Measurements from ENCODE around the gene POLE3. TPM values are rescaled to one million over a fixed set of nuclear protein-coding genes. Genes with fewer than 3 reads are reported as not detected.
"Not testable (repeated sequence)": the region's sequence is repeated elsewhere in the genome, so short reads cannot be mapped to it uniquely, and the experiment has no call there.

Gene POLE3
- polyA plus RNA-seq, 1 donor, result 46.6 TPM

GRCh38 chr9:113403646-113404045 is 6.8 kb downstream of the POLE3 start:
- no peak for DNase-seq

GRCh38 chr9:113401027-113401792 is 9.3 kb downstream of the POLE3 start, which contains the start of gene ALAD:
Gene ALAD, minus strand, starts transcription at chr9:113401284. Its CDS starts 7,725 bp downstream, at chr9:113393559.
- DNase-seq, result peak; percentile 100

DNA sequence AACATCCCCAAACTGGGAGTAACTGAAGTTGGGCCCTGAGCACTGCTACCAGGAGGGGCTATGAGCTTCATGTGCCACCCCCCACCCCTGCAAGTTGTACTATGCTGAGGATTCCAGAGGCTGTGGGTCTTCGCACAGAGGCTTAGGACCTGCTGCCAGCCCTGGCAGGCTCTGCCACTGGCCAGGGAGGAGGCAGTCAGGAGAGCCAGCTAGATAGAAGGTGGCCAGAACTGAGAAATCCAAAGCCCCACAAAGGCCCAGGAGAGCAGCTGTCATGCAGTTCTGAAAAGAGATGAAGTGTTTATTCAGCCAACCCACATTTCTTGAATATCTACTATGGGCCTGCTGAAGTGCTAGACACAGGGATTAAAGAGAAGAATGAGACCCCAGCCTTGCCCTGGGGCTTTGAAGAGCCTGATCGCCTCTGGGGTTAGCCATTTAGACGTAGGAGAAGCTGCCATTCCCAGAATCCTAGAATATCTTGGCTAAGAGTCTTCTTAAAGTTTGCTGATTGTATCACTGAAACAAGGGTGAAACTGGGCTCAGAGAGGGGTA is 10.8 kb downstream of the POLE3 start:
- DNase-seq, result no peak

DNA sequence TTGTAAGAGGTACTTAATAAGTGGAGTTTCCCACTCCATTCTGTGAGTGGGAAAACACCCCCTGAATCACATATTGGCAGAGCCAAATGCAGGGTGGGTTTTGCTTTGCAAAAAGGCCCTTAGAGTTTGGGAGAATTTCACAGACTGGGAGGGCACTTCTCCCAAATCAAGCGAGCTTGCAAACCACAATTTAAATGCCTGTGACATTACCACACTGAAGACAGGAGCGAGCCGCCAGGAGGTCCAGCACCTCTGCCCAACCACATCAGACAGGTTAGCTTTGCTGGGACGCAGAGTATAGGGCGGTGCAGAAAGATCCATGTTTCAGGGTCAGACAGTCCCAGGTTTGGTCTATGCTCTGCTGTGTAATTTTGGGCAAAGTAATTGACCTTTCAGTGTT is 11.7 kb downstream of the POLE3 start:
- DNase-seq, result no peak

DNA sequence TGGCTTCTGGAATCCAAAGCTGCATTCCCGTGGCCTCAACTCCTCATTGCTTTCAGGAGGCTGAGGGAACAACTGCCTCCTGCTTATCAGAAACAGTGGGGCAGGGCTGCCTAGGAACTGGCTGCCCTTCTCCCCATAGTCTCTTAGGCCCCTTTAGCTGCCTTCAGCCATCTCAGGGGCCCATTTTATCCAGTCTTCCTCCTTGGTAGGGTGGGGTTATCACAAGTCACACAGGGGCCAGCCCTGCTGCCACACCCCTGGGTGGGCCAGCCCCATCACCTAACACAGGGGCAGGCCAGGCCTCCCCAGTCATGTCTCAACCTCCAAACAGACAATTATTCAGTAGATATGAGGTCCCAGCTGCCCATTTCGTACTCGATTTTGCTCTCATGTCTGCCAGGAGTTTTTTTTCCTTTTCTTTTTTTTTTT is 13.3 kb downstream of the POLE3 start:
- DNase-seq, result no peak

DNA sequence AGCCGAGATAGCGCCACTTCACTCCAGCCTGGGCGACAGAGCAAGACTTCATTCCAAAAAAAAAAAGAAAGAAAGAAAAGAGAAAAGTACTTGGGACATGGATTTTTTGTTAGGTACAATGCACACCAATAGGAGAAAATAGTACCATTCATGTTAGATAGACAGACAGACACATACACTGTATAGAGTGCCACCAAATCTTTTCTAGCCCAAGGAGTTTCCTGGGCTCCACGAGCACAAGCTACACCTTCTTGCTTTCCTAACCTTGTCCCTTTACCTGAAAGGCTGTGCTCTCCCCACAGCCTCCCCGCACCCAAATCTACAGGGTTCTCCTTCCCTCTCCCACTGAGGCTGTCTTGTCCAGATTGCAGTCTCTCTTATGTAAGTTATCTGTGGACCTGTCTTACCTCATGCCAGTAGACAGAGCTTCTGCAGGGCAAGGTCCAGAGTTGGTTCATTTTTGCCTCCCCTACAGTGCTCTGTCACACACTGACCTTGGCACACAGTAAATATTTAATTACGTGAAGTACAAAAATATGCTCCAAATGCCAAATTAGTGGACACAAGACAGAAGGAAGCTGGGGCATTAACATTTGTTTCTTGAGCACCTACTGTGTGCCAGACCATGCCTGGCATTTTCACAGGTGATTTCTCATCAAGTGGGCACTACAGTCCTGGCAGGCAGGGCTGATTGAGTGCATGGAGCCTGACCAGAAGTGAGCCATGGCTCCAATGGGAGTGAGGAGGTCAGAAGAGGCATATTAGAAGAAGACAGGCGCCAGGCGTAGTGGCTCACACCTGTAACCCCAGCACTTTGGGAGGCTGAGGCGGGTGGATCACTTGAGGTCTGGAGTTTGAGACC is 15.2 kb downstream of the POLE3 start:
- DNase-seq, result no peak

DNA sequence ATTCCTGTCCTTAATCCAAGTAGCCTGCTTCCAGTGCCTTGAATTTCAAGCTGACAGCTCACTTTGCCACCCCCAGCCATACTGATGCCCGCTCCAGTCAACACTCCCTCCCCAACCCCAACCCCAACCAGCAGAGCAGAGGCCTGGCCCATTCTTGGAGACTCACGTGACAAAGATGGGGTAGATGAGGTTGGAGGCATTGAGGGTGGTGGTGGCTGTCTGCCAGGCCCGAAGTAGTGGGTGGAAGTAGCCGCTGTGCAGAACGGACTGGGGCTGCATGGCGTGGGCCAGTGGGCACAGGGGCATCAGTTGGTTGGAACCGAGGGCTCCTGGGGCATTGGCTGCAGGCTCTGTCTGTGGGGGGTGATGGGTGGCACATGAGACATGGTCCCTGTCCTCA is 17.2 kb downstream of the POLE3 start:
- DNase-seq, result no peak

- no peak for DNase-seq
These were observed 18.6 kb downstream of the POLE3 start for GRCh38 chr9:113391917-113392316.

DNA sequence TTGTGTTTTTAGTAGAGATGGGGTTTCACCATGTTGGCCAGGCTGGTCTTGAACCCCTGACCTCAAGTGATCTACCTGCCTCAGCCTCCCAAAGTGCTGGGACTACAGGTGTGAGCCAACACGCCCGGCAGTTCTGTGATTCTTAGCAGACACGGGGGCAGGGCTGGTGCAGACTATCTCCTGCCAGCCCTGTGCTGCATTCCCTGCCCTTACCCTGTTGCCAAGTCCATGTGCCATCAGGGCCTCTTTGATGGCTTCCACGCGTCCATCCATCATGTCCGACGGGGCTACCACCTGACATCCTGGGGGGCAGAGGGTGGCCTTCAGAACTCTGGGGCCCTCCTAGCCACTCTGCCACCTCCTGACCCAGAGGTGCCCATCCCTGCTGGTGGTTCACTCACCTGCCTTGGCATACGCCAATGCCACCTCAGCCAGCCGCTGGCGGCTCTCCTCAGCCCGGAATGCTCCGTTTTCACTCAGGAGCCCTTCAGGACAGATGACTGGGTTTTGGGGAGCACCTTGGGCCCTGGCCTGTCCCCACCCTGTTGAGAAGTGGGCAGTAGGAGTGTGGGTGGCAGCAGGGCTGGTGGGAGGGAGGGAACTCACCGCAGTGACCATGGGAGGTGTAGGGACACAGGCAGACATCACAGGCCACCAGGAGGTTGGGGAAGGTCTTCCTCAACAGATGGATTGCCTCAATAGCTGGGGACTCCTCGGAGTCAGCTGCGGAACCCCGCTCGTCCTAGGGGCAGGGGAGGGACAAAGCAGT is 20.1 kb downstream of the POLE3 start:
- no peak for DNase-seq

DNA sequence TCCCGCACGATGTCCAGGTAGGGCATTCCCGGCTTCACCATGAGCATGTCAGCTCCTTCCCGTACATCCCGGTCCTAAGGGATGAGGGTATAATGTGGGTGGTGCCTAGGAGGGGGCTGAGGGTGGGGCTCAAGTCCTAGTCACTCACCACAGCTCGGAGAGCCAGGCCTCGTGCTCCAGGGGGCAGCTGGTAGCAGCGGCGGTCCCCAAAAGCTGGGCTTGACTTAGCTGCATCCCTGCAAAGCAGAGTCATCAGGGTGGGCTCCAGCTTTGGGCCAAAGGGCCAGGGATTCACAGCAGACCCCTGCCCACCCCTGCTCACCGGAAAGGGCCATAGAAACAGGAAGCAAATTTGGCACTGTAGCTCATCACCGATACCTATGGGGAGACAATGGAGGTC is 21.0 kb downstream of the POLE3 start:
- DNase-seq, result no peak

DNA sequence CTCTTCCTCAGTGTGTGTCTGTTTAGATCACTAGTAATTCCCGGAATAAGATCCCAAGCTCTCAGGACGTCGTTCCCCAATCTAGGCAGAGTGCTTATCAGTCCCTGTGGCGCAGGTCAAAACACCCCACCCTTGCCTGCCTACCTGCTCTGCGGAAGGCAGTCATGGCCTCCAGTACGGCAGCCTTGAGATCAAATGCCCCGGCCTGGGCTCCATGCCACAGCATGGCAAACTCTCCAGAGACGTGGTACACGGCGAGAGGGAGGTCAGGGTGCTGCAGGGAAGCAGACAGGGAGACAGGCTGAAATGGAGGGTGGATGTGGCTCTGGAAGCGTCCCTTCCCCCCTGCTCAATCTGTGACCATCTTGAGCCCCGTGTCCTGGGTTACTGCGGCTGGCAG is 21.6 kb downstream of the POLE3 start:
- no peak for DNase-seq

GRCh38 chr9:113387560-113388230 is 22.8 kb downstream of the POLE3 start:
- no peak for DNase-seq

- DNase-seq, result no peak
These were observed 23.7 kb downstream of the POLE3 start for GRCh38 chr9:113386571-113387393.

- DNase-seq, result no peak
These were observed 28.5 kb downstream of the POLE3 start for GRCh38 chr9:113381909-113382411.

- DNase-seq, result not testable (repeated sequence)
These were observed 29.0 kb downstream of the POLE3 start for GRCh38 chr9:113381441-113381840.

DNA sequence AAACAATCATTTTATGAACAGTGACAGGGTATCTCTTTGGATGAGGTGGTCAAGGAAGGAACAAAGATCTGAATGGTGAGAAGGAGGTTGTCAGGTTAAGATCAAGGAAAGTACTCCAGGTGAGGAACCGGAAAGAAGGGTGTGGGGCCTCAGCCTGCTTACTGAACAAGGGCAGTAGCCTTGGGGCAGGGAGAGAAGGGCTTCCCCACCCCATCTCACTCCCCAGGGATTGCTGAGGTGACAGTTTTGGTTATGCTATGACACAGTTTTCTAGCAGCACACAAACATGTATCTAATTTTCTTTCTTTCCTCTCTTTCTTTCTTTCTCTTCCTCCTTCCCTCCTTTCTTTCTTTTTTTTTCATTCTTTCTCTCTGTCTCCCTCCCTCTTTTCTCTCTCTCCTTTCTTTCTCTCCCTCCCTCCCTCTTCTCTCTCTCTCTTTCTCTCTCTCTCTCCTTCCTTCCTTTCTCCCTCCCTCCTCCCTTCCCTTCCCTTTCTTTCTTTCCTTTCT is 29.6 kb downstream of the POLE3 start:
- DNase-seq, result no peak

GRCh38 chr9:113379829-113380210 is 30.7 kb downstream of the POLE3 start:
- not testable (repeated sequence) for DNase-seq

GRCh38 chr9:113379094-113379828 is 31.2 kb downstream of the POLE3 start:
- DNase-seq, result not testable (repeated sequence)

DNA sequence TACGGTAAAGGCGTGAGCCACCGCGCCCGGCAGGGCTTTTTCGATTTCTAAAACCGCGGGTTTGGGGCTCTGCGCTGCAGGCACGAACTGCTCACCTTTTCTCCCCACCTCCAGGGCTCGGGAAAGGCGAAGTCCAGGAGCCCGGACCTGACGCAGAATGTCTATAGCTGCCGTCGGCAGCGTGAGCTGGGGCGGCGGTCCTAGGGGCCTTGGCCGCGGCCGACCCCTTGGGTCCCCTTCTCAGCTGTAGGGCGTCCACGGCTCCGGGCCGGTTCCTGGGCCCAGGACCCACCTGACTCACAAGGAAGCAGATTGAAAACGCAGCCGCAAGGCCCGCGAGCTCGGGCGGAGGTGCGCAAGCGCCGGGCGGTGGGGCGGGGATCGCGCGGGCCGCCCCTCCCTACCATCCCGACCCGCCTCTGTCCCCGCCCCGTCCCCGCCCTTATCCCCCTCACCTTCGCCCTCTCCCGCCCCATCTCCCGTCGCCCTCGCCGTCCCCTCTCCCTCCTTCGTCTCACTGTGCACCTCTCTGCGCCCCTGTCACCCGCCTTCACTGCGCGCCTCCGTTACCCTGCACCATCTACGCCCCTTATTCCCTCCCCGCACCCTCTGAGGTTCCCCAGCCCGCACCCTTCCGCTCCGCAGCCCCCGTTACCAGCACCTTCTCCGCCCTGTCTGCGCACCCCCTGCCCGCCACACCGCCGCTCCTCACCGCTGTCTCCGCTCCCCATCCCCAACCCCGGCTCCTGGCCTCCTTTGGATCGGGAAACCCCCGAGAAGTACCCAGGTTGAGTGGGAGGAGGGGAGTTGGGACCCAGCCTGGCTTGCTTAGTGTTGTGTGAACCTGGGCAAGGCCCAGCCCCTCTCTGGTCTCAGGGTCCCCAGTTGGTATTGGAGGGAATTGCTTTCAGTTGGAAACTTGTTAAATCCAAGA is 33.6 kb downstream of the POLE3 start, which contains the start of gene HDHD3:
Gene HDHD3, minus strand, starts transcription at position 353 of the 934 bp plus-strand sequence. CDS start 2,632 bp downstream, outside the sequence.
- DNase-seq, result peak; percentile 76

Data from hindlimb muscle (tissue), 1 donor.